ENCODE data around the gene SCTR. TPM values are rescaled to one million over a fixed set of nuclear protein-coding genes. Genes with fewer than 3 reads are reported as not detected.
A peak's percentile ranks its signal among the peaks of the same experiment; 100 is the strongest.

SCTR gene
- total RNA-seq, 1 experiment from 2014 or later, result not detected

DNA sequence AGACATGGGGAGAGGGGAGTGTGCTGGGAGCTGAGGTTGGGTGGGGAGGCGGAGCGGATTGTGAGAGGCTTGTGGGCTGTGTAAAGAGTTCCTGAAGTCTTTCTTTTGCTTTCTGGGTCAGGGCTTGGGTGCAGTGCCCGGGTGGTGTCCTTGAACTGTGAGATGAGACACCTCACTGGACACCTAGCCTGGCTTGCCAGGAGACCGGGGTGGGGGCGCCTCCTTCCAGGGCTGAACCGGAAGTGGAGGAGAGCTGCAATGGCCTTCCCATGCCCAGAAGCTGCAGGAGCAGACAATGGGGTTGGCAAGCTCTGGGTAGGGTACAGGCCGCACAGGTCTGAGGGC lies 88.4 kb downstream of the SCTR start (continued):
- TF ChIP-seq MYBL2 (CRISPR knock-in tag; IDR thresholded peaks at IDR 0.05) (no peak), HMGA2 (CRISPR knock-in tag; IDR thresholded peaks at IDR 0.05) (no peak)

DNA sequence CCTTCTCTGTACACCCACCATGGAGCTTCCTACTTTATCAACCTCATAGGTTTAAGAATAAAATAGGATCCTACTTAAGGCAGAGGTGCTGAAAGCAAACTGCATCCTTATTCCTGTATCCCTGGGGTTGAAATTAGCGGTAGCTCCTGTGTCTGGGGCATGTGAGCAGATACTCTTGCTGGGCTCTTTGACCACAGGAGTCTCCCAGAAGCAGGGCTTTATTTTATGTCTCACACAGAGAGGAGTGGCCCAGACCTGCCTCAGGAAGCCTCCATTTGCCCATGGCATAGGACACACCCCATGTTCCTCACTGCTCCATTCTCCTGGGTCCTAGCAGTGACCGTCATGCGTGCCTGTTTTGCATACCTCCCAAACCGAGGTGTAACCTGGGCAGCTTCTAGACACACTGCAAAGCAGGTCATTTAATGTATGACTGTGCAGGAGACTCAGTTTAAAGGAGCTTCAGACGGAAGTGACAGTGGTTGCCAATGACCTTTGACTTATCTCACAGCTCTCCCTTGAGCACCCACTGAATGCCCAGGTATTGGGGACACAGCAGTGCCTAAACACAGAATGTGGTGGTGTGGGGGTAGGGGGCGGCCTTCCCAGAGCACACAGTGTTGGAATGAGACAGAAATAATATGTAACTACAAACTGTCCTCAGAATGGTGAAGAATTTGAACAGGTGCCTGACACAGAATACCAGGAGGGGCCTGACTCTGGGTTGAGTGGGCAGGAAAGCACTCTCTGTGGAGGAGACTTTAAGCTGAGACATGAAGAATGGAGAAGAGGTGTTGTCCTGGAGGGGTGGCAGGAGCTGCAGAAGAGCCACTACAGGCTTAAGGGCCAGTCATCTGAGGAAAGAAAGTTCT lies 89.0 kb downstream of the SCTR start:
- H3K4me1 Mint-ChIP-seq, result peaks cover 45% of the 10 kb centered on the region
- ChIA-PET POLR2A (interaction anchor here (1.0 to 1.7 kb wide), 2 partner anchors 41 to 88 kb away, joined by 3 to 4 read pairs; no protein-coding TSS in a partner anchor), CTCF (interaction anchor here (0.7 to 6.9 kb wide), 2 partner anchors 41 to 82 kb away, joined by 4 to 57 read pairs; no protein-coding TSS in a partner anchor)
- 0 out of 2 replicates have a peak, but pooled peaks cover 5% of the 10 kb centered on the region for H3K36me3 Mint-ChIP-seq
- H3K4me3 Mint-ChIP-seq, result no peak overlapping the region
- ATAC-seq (no peak), DNase-seq (ENCODE audit: low spot score) (no peak)
- no peaks in the 10 kb centered on the region for H3K9me3 Mint-ChIP-seq
- TF ChIP-seq ZNF219 (CRISPR knock-in tag; IDR thresholded peaks at IDR 0.05; ENCODE audit: borderline replicate concordance) (no peak), ZNF416 (CRISPR knock-in tag; IDR thresholded peaks at IDR 0.05) (no peak), NFATC4 (CRISPR knock-in tag; IDR thresholded peaks at IDR 0.05) (no peak), ZNF263 (CRISPR knock-in tag; IDR thresholded peaks at IDR 0.05; ENCODE audit: low read depth) (no peak)
- TF ChIP-seq, protein P1, sequence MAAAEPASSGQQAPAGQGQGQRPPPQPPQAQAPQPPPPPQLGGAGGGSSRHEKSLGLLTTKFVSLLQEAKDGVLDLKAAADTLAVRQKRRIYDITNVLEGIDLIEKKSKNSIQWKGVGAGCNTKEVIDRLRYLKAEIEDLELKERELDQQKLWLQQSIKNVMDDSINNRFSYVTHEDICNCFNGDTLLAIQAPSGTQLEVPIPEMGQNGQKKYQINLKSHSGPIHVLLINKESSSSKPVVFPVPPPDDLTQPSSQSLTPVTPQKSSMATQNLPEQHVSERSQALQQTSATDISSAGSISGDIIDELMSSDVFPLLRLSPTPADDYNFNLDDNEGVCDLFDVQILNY (CRISPR knock-in tag; IDR thresholded peaks at IDR 0.05), result no peak
- H3K27me3 Mint-ChIP-seq (ENCODE audit: low read depth), result peaks cover 9% of the 10 kb centered on the region
- H3K27ac Mint-ChIP-seq, result no peak overlapping the region

DNA sequence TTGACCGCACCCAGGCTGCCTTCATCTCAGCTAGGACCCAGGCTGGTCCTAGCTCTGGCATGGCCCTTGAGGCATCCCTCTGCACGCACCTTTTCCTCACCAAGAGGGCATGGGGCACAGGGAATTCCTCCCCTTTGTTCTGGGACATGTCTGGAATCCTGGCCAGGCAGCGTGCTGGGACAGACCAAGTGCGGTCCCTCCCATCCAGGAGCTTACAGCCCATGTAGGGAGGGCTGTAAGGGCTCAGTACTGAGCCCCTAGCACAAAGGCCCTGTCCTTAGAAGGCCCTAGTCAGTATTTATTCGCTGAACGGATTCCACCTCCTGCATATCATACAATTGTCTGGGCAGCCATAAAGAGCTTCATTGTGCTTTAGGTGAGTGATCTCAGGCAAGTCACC lies 89.6 kb downstream of the SCTR start:
- CTCF ChIA-PET, result interaction anchor here (0.7 to 6.9 kb wide), 2 partner anchors 42 to 83 kb away, joined by 4 to 57 read pairs; no protein-coding TSS in a partner anchor
- no peaks in the 10 kb centered on the region for H3K9me3 Mint-ChIP-seq
- 0 out of 2 replicates have a peak, but pooled peaks cover 5% of the 10 kb centered on the region for H3K36me3 Mint-ChIP-seq
- peaks cover 13% of the 10 kb centered on the region for H3K27me3 Mint-ChIP-seq (ENCODE audit: low read depth)
- ATAC-seq (peak; percentile 4; the same call in 1 of the 2 replicates), DNase-seq (ENCODE audit: low spot score) (no peak)
- no peak overlapping the region for H3K4me3 Mint-ChIP-seq
- TF ChIP-seq ZNF121 (CRISPR knock-in tag; IDR thresholded peaks at IDR 0.05), result peak; percentile 87
- TF ChIP-seq, protein P2, sequence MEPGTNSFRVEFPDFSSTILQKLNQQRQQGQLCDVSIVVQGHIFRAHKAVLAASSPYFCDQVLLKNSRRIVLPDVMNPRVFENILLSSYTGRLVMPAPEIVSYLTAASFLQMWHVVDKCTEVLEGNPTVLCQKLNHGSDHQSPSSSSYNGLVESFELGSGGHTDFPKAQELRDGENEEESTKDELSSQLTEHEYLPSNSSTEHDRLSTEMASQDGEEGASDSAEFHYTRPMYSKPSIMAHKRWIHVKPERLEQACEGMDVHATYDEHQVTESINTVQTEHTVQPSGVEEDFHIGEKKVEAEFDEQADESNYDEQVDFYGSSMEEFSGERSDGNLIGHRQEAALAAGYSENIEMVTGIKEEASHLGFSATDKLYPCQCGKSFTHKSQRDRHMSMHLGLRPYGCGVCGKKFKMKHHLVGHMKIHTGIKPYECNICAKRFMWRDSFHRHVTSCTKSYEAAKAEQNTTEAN (CRISPR knock-in tag; IDR thresholded peaks at IDR 0.05), result no peak
- H3K4me1 Mint-ChIP-seq, result peaks cover 49% of the 10 kb centered on the region
- POLR2A ChIA-PET, result interaction anchor here (1.0 to 1.7 kb wide), 2 partner anchors 42 to 88 kb away, joined by 3 to 4 read pairs; no protein-coding TSS in a partner anchor
- H3K27ac Mint-ChIP-seq, result no peak overlapping the region

DNA sequence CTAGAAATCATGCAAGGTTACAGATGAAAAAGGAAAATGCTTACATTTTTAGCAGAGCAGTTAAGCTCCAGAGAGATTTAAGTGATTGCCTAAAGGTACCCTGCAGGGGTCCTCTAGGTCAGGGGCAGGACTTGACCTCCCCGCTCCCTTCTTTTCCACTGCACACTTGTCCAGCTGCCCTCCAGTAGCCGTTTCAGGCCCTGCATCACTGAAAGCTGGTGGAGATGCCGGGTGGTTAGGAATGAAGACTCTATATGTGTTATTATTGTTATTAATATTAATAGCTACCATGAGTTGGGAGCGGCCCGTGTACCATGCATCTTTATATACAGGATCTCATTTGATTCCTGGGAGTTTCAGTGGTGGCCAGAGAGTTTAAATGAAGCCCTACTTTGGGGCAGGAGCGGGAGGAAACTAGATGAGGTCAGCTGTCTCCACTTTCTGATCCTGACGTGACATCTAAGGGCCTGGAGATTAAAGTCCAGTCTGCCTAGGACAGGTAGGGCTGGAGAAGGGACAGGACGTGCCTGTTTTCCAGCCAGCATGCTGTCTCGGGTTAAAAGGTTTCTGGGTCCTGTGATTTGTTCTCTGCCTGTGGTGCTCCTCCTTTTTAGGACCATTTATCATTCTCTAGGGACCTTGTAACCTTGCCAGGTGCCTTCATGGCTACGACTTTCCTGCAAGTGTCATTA lies 90.5 kb downstream of the SCTR start:
- H3K36me3 Mint-ChIP-seq, result 0 out of 2 replicates have a peak, but pooled peaks cover 5% of the 10 kb centered on the region
- ChIA-PET CTCF (interaction anchor here (2.8 to 6.9 kb wide), 2 partner anchors 25 to 43 kb away, joined by 11 to 57 read pairs; no protein-coding TSS in a partner anchor), POLR2A (interaction anchor here (1.0 to 1.7 kb wide), 2 partner anchors 43 to 89 kb away, joined by 3 to 4 read pairs; no protein-coding TSS in a partner anchor)
- no peak for TF ChIP-seq ZNF219 (CRISPR knock-in tag; IDR thresholded peaks at IDR 0.05; ENCODE audit: borderline replicate concordance)
- no peak for TF ChIP-seq CREB1 (CRISPR knock-in tag; IDR thresholded peaks at IDR 0.05)
- no peak for TF ChIP-seq GTF2I (CRISPR knock-in tag; conservative IDR thresholded peaks at IDR 0.05)
- TF ChIP-seq TCF7 (CRISPR knock-in tag; IDR thresholded peaks at IDR 0.05; ENCODE audit: low read depth), result no peak
- TF ChIP-seq ESRRA (CRISPR knock-in tag; IDR thresholded peaks at IDR 0.05; ENCODE audit: borderline replicate concordance), result no peak
- H3K27ac Mint-ChIP-seq, result no peak overlapping the region
- H3K4me3 Mint-ChIP-seq, result 0 out of 2 replicates have a peak overlapping the region, but pooled peaks have one; percentile 87
- ATAC-seq, result no peak
- peaks cover 51% of the 10 kb centered on the region for H3K4me1 Mint-ChIP-seq
- no peak for DNase-seq (ENCODE audit: low spot score)
- H3K9me3 Mint-ChIP-seq, result no peaks in the 10 kb centered on the region
- peaks cover 13% of the 10 kb centered on the region for H3K27me3 Mint-ChIP-seq (ENCODE audit: low read depth)
